Gastrocnemius medialis (tissue), 4 donors: ENCODE measurements around the gene COL3A1.

Experiments used
- POLR2A ChIP-seq, 2 donors: fragments of 450-650 bp; IDR thresholded peaks; one replicate each; pipeline ENCODE4 v1.6.1; 2017; ENCODE audit warnings: antibody characterized with exemption in 2 of 2, mild to moderate bottlenecking in 2 of 2, moderate library complexity in 2 of 2
- TF ChIP-seq, protein P1 (sequence below), 5 experiments: fragments of 450-650 bp in 3 of 5; fragments of 200-600 bp in 2 of 5; sonication (generic) in 2 of 5; IDR thresholded peaks in 4 of 5; conservative IDR thresholded peaks in 1 of 5; 1 replicate in 4 of 5; 2 replicates in 1 of 5; pipeline ENCODE4 v1.5.1; 2016 to 2019; ENCODE audit warnings: antibody characterized with exemption in 5 of 5, mild to moderate bottlenecking in 3 of 5, moderate library complexity in 3 of 5

DNA sequence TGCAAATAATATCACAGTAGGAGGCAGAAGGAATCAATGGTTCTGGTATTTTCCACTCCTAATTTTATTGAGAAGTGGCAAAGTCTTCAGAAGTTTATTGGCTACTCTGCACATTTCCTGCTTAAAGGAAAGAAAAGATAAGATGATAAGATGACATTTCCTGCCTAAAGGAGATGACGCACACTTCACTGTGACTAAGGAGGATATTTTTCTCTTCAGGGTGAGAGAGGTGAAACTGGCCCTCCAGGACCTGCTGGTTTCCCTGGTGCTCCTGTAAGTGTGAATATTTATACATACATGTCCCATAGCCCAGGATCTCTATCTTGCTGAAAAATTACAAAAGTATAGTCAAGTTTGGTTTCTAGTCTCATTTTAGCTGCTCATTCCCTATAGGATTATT is 27.9 kb downstream of the COL3A1 start:
- TF ChIP-seq, protein P1, sequence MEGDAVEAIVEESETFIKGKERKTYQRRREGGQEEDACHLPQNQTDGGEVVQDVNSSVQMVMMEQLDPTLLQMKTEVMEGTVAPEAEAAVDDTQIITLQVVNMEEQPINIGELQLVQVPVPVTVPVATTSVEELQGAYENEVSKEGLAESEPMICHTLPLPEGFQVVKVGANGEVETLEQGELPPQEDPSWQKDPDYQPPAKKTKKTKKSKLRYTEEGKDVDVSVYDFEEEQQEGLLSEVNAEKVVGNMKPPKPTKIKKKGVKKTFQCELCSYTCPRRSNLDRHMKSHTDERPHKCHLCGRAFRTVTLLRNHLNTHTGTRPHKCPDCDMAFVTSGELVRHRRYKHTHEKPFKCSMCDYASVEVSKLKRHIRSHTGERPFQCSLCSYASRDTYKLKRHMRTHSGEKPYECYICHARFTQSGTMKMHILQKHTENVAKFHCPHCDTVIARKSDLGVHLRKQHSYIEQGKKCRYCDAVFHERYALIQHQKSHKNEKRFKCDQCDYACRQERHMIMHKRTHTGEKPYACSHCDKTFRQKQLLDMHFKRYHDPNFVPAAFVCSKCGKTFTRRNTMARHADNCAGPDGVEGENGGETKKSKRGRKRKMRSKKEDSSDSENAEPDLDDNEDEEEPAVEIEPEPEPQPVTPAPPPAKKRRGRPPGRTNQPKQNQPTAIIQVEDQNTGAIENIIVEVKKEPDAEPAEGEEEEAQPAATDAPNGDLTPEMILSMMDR (IDR thresholded peaks at IDR 0.05 in 4 of 5, conservative IDR thresholded peaks at IDR 0.05 in 1 of 5): no peak
- TF ChIP-seq POLR2A (IDR thresholded peaks at IDR 0.05): no peak
